GM18520 (cell line): Measurements from ENCODE around the gene P2RY11.

Source experiments
- ATAC-seq: cut with Tn5 transposase; IDR thresholded peaks from one replicate; pipeline ENCODE4 v1.9.1; 2021; ENCODE audit not compliant: unreplicated experiment

P2RY11 gene

GRCh38 chr19:10111405-10111811, at the start of gene P2RY11:
P2RY11 (plus strand) TSS chr19:10111693; CDS start chr19:10111722, 29 bp downstream.
- no peak for ATAC-seq

GRCh38 chr19:10061717-10062310, 49.7 kb upstream of the P2RY11 start:
- ATAC-seq, result no peak

GRCh38 chr19:10068205-10068604, 43.3 kb upstream of the P2RY11 start:
- ATAC-seq, result no peak

GRCh38 chr19:10069046-10069445, 42.4 kb upstream of the P2RY11 start:
- ATAC-seq, result no peak

- no peak for ATAC-seq
Observed at GRCh38 chr19:10070730-10071446, 40.6 kb upstream of the P2RY11 start.

- no peak for ATAC-seq
Observed at GRCh38 chr19:10074153-10074552, 37.3 kb upstream of the P2RY11 start.

GRCh38 chr19:10076535-10076934, 35.0 kb upstream of the P2RY11 start:
- ATAC-seq, result no peak

- ATAC-seq, result no peak
Observed at GRCh38 chr19:10078329-10078728, 33.2 kb upstream of the P2RY11 start.

- ATAC-seq, result no peak
Observed at GRCh38 chr19:10079031-10079453, 32.5 kb upstream of the P2RY11 start.

- no peak for ATAC-seq
Observed at GRCh38 chr19:10083911-10084310, 27.6 kb upstream of the P2RY11 start.

- ATAC-seq, result no peak
Observed at GRCh38 chr19:10084803-10085202, 26.7 kb upstream of the P2RY11 start.

- peak; percentile 80 for ATAC-seq
Observed at GRCh38 chr19:10085641-10086590, 25.6 kb upstream of the P2RY11 start, which contains the start of gene SHFL. SHFL (plus strand) TSS chr19:10086317; CDS start chr19:10086428, 111 bp downstream.

GRCh38 chr19:10086591-10087192, 24.8 kb upstream of the P2RY11 start:
- no peak for ATAC-seq

GRCh38 chr19:10087296-10088061, 24.0 kb upstream of the P2RY11 start:
- no peak for ATAC-seq

GRCh38 chr19:10088949-10089554, 22.4 kb upstream of the P2RY11 start:
- no peak for ATAC-seq

GRCh38 chr19:10089801-10090375, 21.6 kb upstream of the P2RY11 start:
- ATAC-seq, result no peak

- no peak for ATAC-seq
Observed at GRCh38 chr19:10091370-10091687, 20.2 kb upstream of the P2RY11 start.

- no peak for ATAC-seq
Observed at GRCh38 chr19:10091895-10092641, 19.4 kb upstream of the P2RY11 start.
